Common myeloid progenitor, CD34-positive (primary cell): Measurements from ENCODE around the gene DAZAP1.

ENCODE experiments used
- CTCF ChIA-PET: fragments of 350-600 bp; sonication (Branson Sonifier 250); formaldehyde crosslinking; loops from one replicate; lab custom pipeline; 2021; ENCODE audit warnings: antibody characterized with exemption; lab: Charles Lee
- POLR2A ChIA-PET: fragments of 350-600 bp; sonication (Branson Sonifier 250); formaldehyde crosslinking; loops from one replicate; lab custom pipeline; 2021; ENCODE audit warnings: antibody characterized with exemption; lab: Charles Lee
- DNase-seq, 3 donors: peaks; one replicate each; pipeline versions ENCODE4 v3.0.0 to v3.0.0-alpha.2; 2013
- H3K27ac ChIP-seq, 2 experiments: 1 replicate in 1 of 2; 2 replicates in 1 of 2; pipeline ENCODE4 v1.7.0; 2013; ENCODE audit warnings: inconsistent platforms in 2 of 2, low read length in 2 of 2, mild to moderate bottlenecking in 2 of 2, low read depth in 1 of 2, moderate library complexity in 1 of 2; ENCODE audit not compliant: severe bottlenecking in 2 of 2, insufficient read depth in 1 of 2, poor library complexity in 1 of 2
- H3K27me3 ChIP-seq, 5 experiments: replicated peaks in 2 of 5; 1 replicate in 3 of 5; 2 replicates in 2 of 5; pipeline versions ENCODE4 v1.6.1 to v1.7.0; 2013; ENCODE audit warnings: low read length in 4 of 5, mild to moderate bottlenecking in 2 of 5, moderate library complexity in 2 of 5, inconsistent platforms in 1 of 5; ENCODE audit not compliant: insufficient read depth in 5 of 5, control insufficient read depth in 4 of 5
- H3K36me3 ChIP-seq, 4 experiments: 1 replicate in 2 of 4; 2 replicates in 2 of 4; pipeline versions ENCODE4 v1.6.1 to v1.7.0; 2013; ENCODE audit warnings: low read length in 3 of 4, control low read depth in 1 of 4, mild to moderate bottlenecking in 1 of 4; ENCODE audit not compliant: control insufficient read depth in 4 of 4, insufficient read depth in 4 of 4
- H3K4me1 ChIP-seq, 4 experiments: 1 replicate in 3 of 4; 2 replicates in 1 of 4; pipeline versions ENCODE4 v1.6.1 to v1.7.1; 2013; ENCODE audit warnings: low read length in 3 of 4, mild to moderate bottlenecking in 3 of 4, control low read depth in 1 of 4, inconsistent platforms in 1 of 4, moderate library complexity in 1 of 4; ENCODE audit not compliant: control insufficient read depth in 4 of 4, insufficient read depth in 4 of 4; ENCODE audit errors: control extremely low read depth in 1 of 4
- H3K4me3 ChIP-seq, 7 experiments: 1 replicate in 4 of 7; 2 replicates in 3 of 7; pipeline versions ENCODE4 v1.5.1 to v1.7.0; 2013; ENCODE audit warnings: mild to moderate bottlenecking in 7 of 7, low read length in 6 of 7, moderate library complexity in 6 of 7, inconsistent platforms in 2 of 7, low read depth in 2 of 7, control low read depth in 1 of 7; ENCODE audit not compliant: insufficient read depth in 4 of 7, control insufficient read depth in 1 of 7; ENCODE audit errors: extremely low read depth in 1 of 7
- H3K9me3 ChIP-seq, 5 experiments: 1 replicate in 4 of 5; 2 replicates in 1 of 5; pipeline versions ENCODE4 v1.6.1 to v1.7.1; 2013; ENCODE audit warnings: low read length in 4 of 5, mild to moderate bottlenecking in 2 of 5, inconsistent platforms in 1 of 5, low read depth in 1 of 5, moderate library complexity in 1 of 5; ENCODE audit not compliant: control insufficient read depth in 4 of 5, insufficient read depth in 2 of 5; ENCODE audit errors: control extremely low read depth in 1 of 5
- WGBS: methylation state at CpG from one replicate; pipeline ENCODE4 v1.1.5; 2013; ENCODE audit not compliant: insufficient coverage; 5-methylcytosine and 5-hydroxymethylcytosine counted together

The DAZAP1 gene

GRCh38 chr19:1427221-1427920 is 20.0 kb downstream of the DAZAP1 start:
- CTCF ChIA-PET: interaction anchor here (1.3 kb wide), 1 partner anchor 10 kb away, joined by 9 read pairs; no protein-coding TSS in a partner anchor

GRCh38 chr19:1428738-1429391 is 21.5 kb downstream of the DAZAP1 start:
- H3K27ac ChIP-seq: no peak overlapping the region
- H3K4me3 ChIP-seq: no peak overlapping the region
- peaks cover 9 to 90% (median 74%) of the 10 kb centered on the region in 4 experiments for H3K36me3 ChIP-seq
- ChIA-PET POLR2A (no interaction called here), CTCF (no interaction called here)
- no peaks in the 10 kb centered on the region for H3K27me3 ChIP-seq
- DNase-seq: no peak
- no peaks in the 10 kb centered on the region for H3K4me1 ChIP-seq
- whole genome bisulfite sequencing: 96% methylated on average over 37 of the region's 41 CpGs
- H3K9me3 ChIP-seq: no peaks in the 10 kb centered on the region

More at GRCh38 chr19:1427221-1427920, 20.0 kb downstream of the DAZAP1 start:
- POLR2A ChIA-PET: no interaction called here
- no peak overlapping the region for H3K27ac ChIP-seq
- 93% methylated on average over 24 of the region's 27 CpGs for WGBS
- H3K27me3 ChIP-seq: no peaks in the 10 kb centered on the region
- peaks cover 13 to 90% (median 73%) of the 10 kb centered on the region in 4 experiments for H3K36me3 ChIP-seq
- DNase-seq: no peak
- no peak overlapping the region for H3K4me3 ChIP-seq
- no peaks in the 10 kb centered on the region for H3K4me1 ChIP-seq
- no peaks in the 10 kb centered on the region for H3K9me3 ChIP-seq

- 95% methylated on average over 13 of the region's 14 CpGs for WGBS
- H3K27ac ChIP-seq: peak overlapping the region in 1 of 2 experiments; percentile 16
- no peaks in the 10 kb centered on the region for H3K9me3 ChIP-seq
- no peaks in the 10 kb centered on the region for H3K27me3 ChIP-seq
- H3K4me1 ChIP-seq: no peaks in the 10 kb centered on the region
- ChIA-PET CTCF (no interaction called here), POLR2A (no interaction called here)
- DNase-seq: no peak
- no peak overlapping the region for H3K4me3 ChIP-seq
- H3K36me3 ChIP-seq: peaks cover 9 to 91% (median 74%) of the 10 kb centered on the region in 4 experiments
Measured at GRCh38 chr19:1429750-1430149, 22.4 kb downstream of the DAZAP1 start.

GRCh38 chr19:1430246-1430645 is 22.9 kb downstream of the DAZAP1 start:
- Histone ChIP-seq H3K27ac (no peak overlapping the region), H3K27me3 (no peaks in the 10 kb centered on the region), H3K9me3 (no peaks in the 10 kb centered on the region), H3K4me1 (no peaks in the 10 kb centered on the region), H3K4me3 (no peak overlapping the region), H3K36me3 (peaks cover 6 to 89% (median 72%) of the 10 kb centered on the region in 4 experiments)
- no peak for DNase-seq
- CTCF ChIA-PET: interaction anchor here (0.7 to 1.2 kb wide), 2 partner anchors 11 to 14 kb away, joined by 3 to 5 read pairs; no protein-coding TSS in a partner anchor
- WGBS: 95% methylated on average over 10 of the region's 14 CpGs
- POLR2A ChIA-PET: no interaction called here

- H3K36me3 ChIP-seq: peaks cover 2 to 79% (median 64%) of the 10 kb centered on the region in 4 experiments
- no peaks in the 10 kb centered on the region for H3K27me3 ChIP-seq
- ChIA-PET CTCF (interaction anchor here (0.9 to 1.2 kb wide), 2 partner anchors 9 to 15 kb away, joined by 3 to 5 read pairs; no protein-coding TSS in a partner anchor), POLR2A (no interaction called here)
- no peak overlapping the region for H3K4me3 ChIP-seq
- WGBS: 89% methylated on average over 22 of the region's 24 CpGs
- H3K27ac ChIP-seq: no peak overlapping the region
- no peaks in the 10 kb centered on the region for H3K9me3 ChIP-seq
- H3K4me1 ChIP-seq: no peaks in the 10 kb centered on the region
- no peak for DNase-seq
Measured at GRCh38 chr19:1431759-1432506, 24.5 kb downstream of the DAZAP1 start.

GRCh38 chr19:1432507-1432887 is 25.1 kb downstream of the DAZAP1 start:
- peaks cover 2 to 73% (median 61%) of the 10 kb centered on the region in 4 experiments for H3K36me3 ChIP-seq

More at GRCh38 chr19:1432507-1432887, 25.1 kb downstream of the DAZAP1 start:
- H3K27ac ChIP-seq: no peak overlapping the region
- no peaks in the 10 kb centered on the region for H3K27me3 ChIP-seq
- DNase-seq: no peak
- no peaks in the 10 kb centered on the region for H3K4me1 ChIP-seq
- WGBS: 95% methylated on average over 10 of the region's 16 CpGs
- ChIA-PET POLR2A (interaction anchor here (0.6 kb wide), 1 partner anchor 497 kb away, joined by 4 read pairs; no protein-coding TSS in a partner anchor), CTCF (interaction anchor here (0.9 to 1.9 kb wide), 2 partner anchors 8 to 16 kb away, joined by 3 to 6 read pairs; no protein-coding TSS in a partner anchor)
- no peaks in the 10 kb centered on the region for H3K9me3 ChIP-seq
- no peak overlapping the region for H3K4me3 ChIP-seq
